Sigmoid colon (tissue), 4 donors: Measurements from ENCODE around the gene FUT6.

Experiments
- CTCF ChIP-seq, 4 experiments: fragments of 450-650 bp in 3 of 4; fragments of 200-600 bp in 1 of 4; IDR thresholded peaks; one replicate each; pipeline ENCODE4 v1.5.1; 2016 to 2019; ENCODE audit warnings: antibody characterized with exemption in 4 of 4, mild to moderate bottlenecking in 3 of 4, moderate library complexity in 2 of 4
- POLR2AphosphoS5 ChIP-seq, 4 donors: sonication (generic); formaldehyde crosslinking; IDR thresholded peaks; one replicate each; pipeline ENCODE4 v1.6.1; 2017; ENCODE audit warnings: antibody characterized with exemption in 4 of 4

GRCh38 chr19:5822181-5822844 is 17.2 kb downstream of the FUT6 start:
- TF ChIP-seq CTCF (IDR thresholded peaks at IDR 0.05) = no peak
- no peak for TF ChIP-seq POLR2AphosphoS5 (IDR thresholded peaks at IDR 0.05)
